ENCODE data around the gene FGF18. TPM values are rescaled to one million over a fixed set of nuclear protein-coding genes. Genes with fewer than 3 reads are reported as not detected.
"Not testable (repeated sequence)": the region's sequence is repeated elsewhere in the genome, so short reads cannot be mapped to it uniquely, and the experiment has no call there.

Gene FGF18
- total and polyA plus RNA-seq, 2 experiments from 2014 or later, result 1.00 to 7.2 TPM

- TF ChIP-seq, protein P1, sequence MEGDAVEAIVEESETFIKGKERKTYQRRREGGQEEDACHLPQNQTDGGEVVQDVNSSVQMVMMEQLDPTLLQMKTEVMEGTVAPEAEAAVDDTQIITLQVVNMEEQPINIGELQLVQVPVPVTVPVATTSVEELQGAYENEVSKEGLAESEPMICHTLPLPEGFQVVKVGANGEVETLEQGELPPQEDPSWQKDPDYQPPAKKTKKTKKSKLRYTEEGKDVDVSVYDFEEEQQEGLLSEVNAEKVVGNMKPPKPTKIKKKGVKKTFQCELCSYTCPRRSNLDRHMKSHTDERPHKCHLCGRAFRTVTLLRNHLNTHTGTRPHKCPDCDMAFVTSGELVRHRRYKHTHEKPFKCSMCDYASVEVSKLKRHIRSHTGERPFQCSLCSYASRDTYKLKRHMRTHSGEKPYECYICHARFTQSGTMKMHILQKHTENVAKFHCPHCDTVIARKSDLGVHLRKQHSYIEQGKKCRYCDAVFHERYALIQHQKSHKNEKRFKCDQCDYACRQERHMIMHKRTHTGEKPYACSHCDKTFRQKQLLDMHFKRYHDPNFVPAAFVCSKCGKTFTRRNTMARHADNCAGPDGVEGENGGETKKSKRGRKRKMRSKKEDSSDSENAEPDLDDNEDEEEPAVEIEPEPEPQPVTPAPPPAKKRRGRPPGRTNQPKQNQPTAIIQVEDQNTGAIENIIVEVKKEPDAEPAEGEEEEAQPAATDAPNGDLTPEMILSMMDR (IDR thresholded peaks at IDR 0.05; ENCODE audit: poor library complexity), result no peak
- TF ChIP-seq EZH2phosphoT487 (IDR thresholded peaks at IDR 0.05; ENCODE audit: low read depth, severe bottlenecking, unreplicated experiment) (no peak), EZH2 (IDR thresholded peaks at IDR 0.05; ENCODE audit: borderline replicate concordance) (no peak)
- H3K36me3 ChIP-seq (replicated peaks; ENCODE audit: insufficient read depth, low read depth), result peaks cover 12% of the 10 kb centered on the region
- H3K27me3 ChIP-seq, result no peaks in the 10 kb centered on the region
- peaks cover 88% of the 10 kb centered on the region for H4K20me1 ChIP-seq (ENCODE audit: insufficient read depth, poor library complexity, severe bottlenecking)
- H2AFZ ChIP-seq, result no peak overlapping the region
- no peaks in the 10 kb centered on the region for H3K4me1 ChIP-seq (ENCODE audit: insufficient read depth)
- H3K79me2 ChIP-seq, result peaks cover 92% of the 10 kb centered on the region
- H3K27ac ChIP-seq, result no peak overlapping the region
- 96% methylated on average over 4 of the region's 4 CpGs for WGBS (ENCODE audit: low lambda C conversion rate, missing lambda C conversion rate)
- H3K4me2 ChIP-seq, result no peak overlapping the region
- H3K4me3 ChIP-seq, result no peak overlapping the region
- no peaks in the 10 kb centered on the region for H3K9me3 ChIP-seq (ENCODE audit: low read depth)
- no peaks in the 10 kb centered on the region for H3K9me2 ChIP-seq (replicated peaks; ENCODE audit: insufficient read depth)
- no peak for DNase-seq (ENCODE audit: low spot score)
Measured at GRCh38 chr5:171397599-171397998, 21.8 kb upstream of the FGF18 start.

DNA sequence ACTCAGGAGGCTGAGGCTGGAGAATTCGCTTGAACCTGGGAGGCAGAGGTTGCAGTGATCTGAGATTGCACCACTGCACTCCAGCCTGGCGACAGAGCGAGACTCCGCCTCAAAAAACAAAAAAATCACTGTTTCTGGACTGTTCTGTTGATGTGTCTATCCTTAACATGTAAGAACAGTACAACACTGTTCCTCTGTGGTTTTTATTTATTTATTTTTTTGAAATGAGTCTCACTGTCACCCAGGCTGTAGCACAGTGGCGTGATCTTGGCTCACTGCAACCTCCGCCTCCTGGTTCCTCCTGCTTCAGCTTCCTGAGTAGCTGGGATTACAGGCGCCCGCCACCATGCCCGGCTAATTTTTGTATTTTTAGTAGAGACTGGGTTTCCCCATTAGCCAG, 20.8 kb upstream of the FGF18 start:
- H2AFZ ChIP-seq; H3K4me2 ChIP-seq; H3K27ac ChIP-seq; H3K4me3 ChIP-seq; H3K9me2 ChIP-seq (replicated peaks; ENCODE audit: insufficient read depth); H3K4me1 ChIP-seq (ENCODE audit: insufficient read depth); H3K9me3 ChIP-seq (ENCODE audit: low read depth); H3K27me3 ChIP-seq; DNase-seq (ENCODE audit: low spot score): not testable (repeated sequence)
- Histone ChIP-seq H4K20me1 (ENCODE audit: insufficient read depth, poor library complexity, severe bottlenecking) (peaks cover 78% of the 10 kb centered on the region), H3K79me2 (peaks cover 82% of the 10 kb centered on the region), H3K36me3 (replicated peaks; ENCODE audit: insufficient read depth, low read depth) (peaks cover 12% of the 10 kb centered on the region)
- 100% methylated on average over 9 of the region's 9 CpGs for WGBS (ENCODE audit: low lambda C conversion rate, missing lambda C conversion rate)

DNA sequence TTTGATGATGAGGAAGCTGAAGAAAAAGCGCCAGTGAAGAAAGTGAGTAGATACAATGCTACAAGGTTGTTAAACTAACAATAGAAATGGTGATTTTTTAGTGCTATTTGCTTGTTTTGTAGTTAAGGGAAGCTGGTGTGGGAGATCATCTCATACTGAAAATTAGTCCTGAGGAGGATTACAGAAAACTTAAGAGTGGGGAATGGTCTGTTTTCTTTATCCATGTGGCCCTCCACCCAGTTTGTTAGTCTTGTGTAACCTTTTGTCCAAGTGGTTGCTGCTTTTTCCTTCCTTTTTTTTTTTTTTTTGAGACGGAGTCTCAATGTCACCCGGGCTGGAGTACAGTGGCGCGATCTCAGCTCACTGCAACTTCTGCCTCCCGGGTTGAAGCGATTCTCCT, 19.3 kb upstream of the FGF18 start:
- H3K4me3 ChIP-seq, result no peak overlapping the region
- H3K9me3 ChIP-seq (ENCODE audit: low read depth), result no peaks in the 10 kb centered on the region
- no peak overlapping the region for H3K27ac ChIP-seq
- H4K20me1 ChIP-seq (ENCODE audit: insufficient read depth, poor library complexity, severe bottlenecking), result peaks cover 67% of the 10 kb centered on the region
- no peaks in the 10 kb centered on the region for H3K9me2 ChIP-seq (replicated peaks; ENCODE audit: insufficient read depth)
- 95% methylated on average over 4 of the region's 7 CpGs for WGBS (ENCODE audit: low lambda C conversion rate, missing lambda C conversion rate)
- no peak overlapping the region for H2AFZ ChIP-seq
- peaks cover 71% of the 10 kb centered on the region for H3K79me2 ChIP-seq
- no peak for DNase-seq (ENCODE audit: low spot score)
- H3K36me3 ChIP-seq (replicated peaks; ENCODE audit: insufficient read depth, low read depth), result peaks cover 15% of the 10 kb centered on the region
- no peak overlapping the region for H3K4me2 ChIP-seq
- H3K27me3 ChIP-seq, result no peaks in the 10 kb centered on the region
- TF ChIP-seq, protein P1 (IDR thresholded peaks at IDR 0.05; ENCODE audit: poor library complexity), result no peak
- no peak for TF ChIP-seq EZH2phosphoT487 (IDR thresholded peaks at IDR 0.05; ENCODE audit: low read depth, severe bottlenecking, unreplicated experiment)
- no peak for TF ChIP-seq EZH2 (IDR thresholded peaks at IDR 0.05; ENCODE audit: borderline replicate concordance)
- H3K4me1 ChIP-seq (ENCODE audit: insufficient read depth), result no peaks in the 10 kb centered on the region

DNA sequence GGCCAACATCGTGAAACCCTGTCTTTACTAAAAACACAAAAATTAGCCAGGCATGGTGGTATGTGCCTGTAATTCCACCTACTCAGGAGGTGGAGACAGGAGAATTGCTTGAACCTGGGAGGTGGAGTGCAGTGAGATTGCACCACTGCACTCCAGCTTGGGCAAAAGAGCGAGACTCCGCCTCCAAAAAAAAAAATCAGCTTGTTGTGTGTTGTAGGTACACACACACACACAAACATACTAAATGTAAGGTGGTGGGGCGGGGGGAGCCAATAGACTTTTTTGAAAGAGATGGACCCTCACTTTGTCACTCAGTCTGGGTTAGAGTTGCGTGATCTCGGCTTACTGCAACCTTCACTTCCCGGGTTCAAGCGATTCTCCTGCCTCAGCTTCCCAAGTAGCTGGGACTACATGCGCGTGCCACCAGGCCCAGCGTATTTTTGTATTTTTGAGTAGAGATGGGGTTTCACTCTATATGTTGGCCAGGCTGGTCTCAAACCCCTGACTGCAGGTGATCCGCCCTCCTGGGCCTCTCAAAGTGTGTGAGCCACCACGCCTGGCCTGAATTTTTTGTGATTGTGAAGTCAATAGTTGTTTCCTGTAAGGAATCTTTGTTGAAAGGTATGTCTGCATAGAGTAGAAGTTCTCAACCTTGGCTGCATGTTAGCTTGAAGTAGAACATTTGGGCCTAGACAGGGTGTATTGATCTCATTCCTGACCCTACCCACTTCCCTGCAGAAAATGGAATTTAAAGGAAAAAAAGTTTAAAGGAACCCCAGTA, 18.1 kb upstream of the FGF18 start:
- Histone ChIP-seq H2AFZ (no peak overlapping the region), H3K9me3 (ENCODE audit: low read depth) (no peaks in the 10 kb centered on the region), H3K9me2 (replicated peaks; ENCODE audit: insufficient read depth) (no peaks in the 10 kb centered on the region), H3K27ac (no peak overlapping the region), H3K4me2 (no peak overlapping the region), H3K27me3 (no peaks in the 10 kb centered on the region), H3K4me1 (ENCODE audit: insufficient read depth) (no peaks in the 10 kb centered on the region), H4K20me1 (ENCODE audit: insufficient read depth, poor library complexity, severe bottlenecking) (peaks cover 67% of the 10 kb centered on the region), H3K4me3 (no peak overlapping the region), H3K36me3 (replicated peaks; ENCODE audit: insufficient read depth, low read depth) (peaks cover 21% of the 10 kb centered on the region), H3K79me2 (peaks cover 69% of the 10 kb centered on the region)
- 98% methylated on average over 13 of the region's 13 CpGs for WGBS (ENCODE audit: low lambda C conversion rate, missing lambda C conversion rate)
- TF ChIP-seq EZH2phosphoT487 (IDR thresholded peaks at IDR 0.05; ENCODE audit: low read depth, severe bottlenecking, unreplicated experiment) (no peak), EZH2 (IDR thresholded peaks at IDR 0.05; ENCODE audit: borderline replicate concordance) (no peak)
- TF ChIP-seq, protein P1 (IDR thresholded peaks at IDR 0.05; ENCODE audit: poor library complexity), result no peak
- no peak for DNase-seq (ENCODE audit: low spot score)

- peaks cover 67% of the 10 kb centered on the region for H4K20me1 ChIP-seq (ENCODE audit: insufficient read depth, poor library complexity, severe bottlenecking)
- peaks cover 21% of the 10 kb centered on the region for H3K36me3 ChIP-seq (replicated peaks; ENCODE audit: insufficient read depth, low read depth)
Measured at GRCh38 chr5:171402751-171403150, 16.7 kb upstream of the FGF18 start.

More at GRCh38 chr5:171402751-171403150, 16.7 kb upstream of the FGF18 start:
- H2AFZ ChIP-seq; H3K9me2 ChIP-seq (replicated peaks; ENCODE audit: insufficient read depth); DNase-seq (ENCODE audit: low spot score); H3K27ac ChIP-seq; H3K9me3 ChIP-seq (ENCODE audit: low read depth); H3K4me1 ChIP-seq (ENCODE audit: insufficient read depth); H3K4me2 ChIP-seq; H3K27me3 ChIP-seq; H3K4me3 ChIP-seq: not testable (repeated sequence)
- H3K79me2 ChIP-seq, result peaks cover 68% of the 10 kb centered on the region

Measured in hepatocyte (in vitro differentiated cells).